ENCODE results near the gene ZNF587B. TPM values are rescaled to one million over a fixed set of nuclear protein-coding genes. Genes with fewer than 3 reads are reported as not detected.
"Not testable (repeated sequence)": the region's sequence is repeated elsewhere in the genome, so short reads cannot be mapped to it uniquely, and the experiment has no call there.

ZNF587B gene
- polyA plus RNA-seq, 4 donors: 2.7 to 21.8 (median 6.5) TPM

GRCh38 chr19:57862351-57862750 is 32.3 kb downstream of the ZNF587B start:
- H3K27me3 ChIP-seq (ENCODE audit: control insufficient read depth in 3 of 3, insufficient read depth in 3 of 3, low read length in 3 of 3); H3K4me3 ChIP-seq (ENCODE audit: low read depth in 1 of 3, low read length in 3 of 3); H3K4me1 ChIP-seq (ENCODE audit: control insufficient read depth in 3 of 3, insufficient read depth in 2 of 3, low read depth in 1 of 3, low read length in 2 of 3); H3K27ac ChIP-seq (ENCODE audit: low read depth in 1 of 3, low read length in 2 of 3); FAIRE-seq; DNase-seq: not testable (repeated sequence)
- Histone ChIP-seq H3K36me3 (ENCODE audit: control insufficient read depth in 3 of 3, insufficient read depth in 2 of 3, low read depth in 1 of 3, low read length in 3 of 3) (peaks cover 21 to 69% (median 42%) of the 10 kb centered on the region in 3 donors), H3K9me3 (ENCODE audit: control insufficient read depth in 2 of 2, insufficient read depth in 1 of 2, low read depth in 1 of 2, low read length in 1 of 2) (peaks cover 0 to 44% of the 10 kb centered on the region in 2 donors)
- WGBS, 3 donors: 95 to 98% (median 96%) methylated on average over 3 of the region's 3 CpGs

GRCh38 chr19:57867868-57868492 is 37.9 kb downstream of the ZNF587B start:
- H3K27me3 ChIP-seq (ENCODE audit: control insufficient read depth in 3 of 3, insufficient read depth in 3 of 3, low read length in 3 of 3): no peaks in the 10 kb centered on the region
- peaks cover 0 to 76% of the 10 kb centered on the region in 2 donors for H3K9me3 ChIP-seq (ENCODE audit: control insufficient read depth in 2 of 2, insufficient read depth in 1 of 2, low read depth in 1 of 2, low read length in 1 of 2)
- H3K4me3 ChIP-seq (ENCODE audit: low read depth in 1 of 3, low read length in 3 of 3): no peak overlapping the region
- no peak overlapping the region for H3K27ac ChIP-seq (ENCODE audit: low read depth in 1 of 3, low read length in 2 of 3)
- no peak for DNase-seq
- H3K36me3 ChIP-seq (ENCODE audit: control insufficient read depth in 3 of 3, insufficient read depth in 2 of 3, low read depth in 1 of 3, low read length in 3 of 3): peaks cover 16 to 59% (median 18%) of the 10 kb centered on the region in 3 donors
- WGBS, 3 donors: 96 to 100% (median 98%) methylated on average over 7 of the region's 7 CpGs
- FAIRE-seq: no peak
- no peaks in the 10 kb centered on the region for H3K4me1 ChIP-seq (ENCODE audit: control insufficient read depth in 3 of 3, insufficient read depth in 2 of 3, low read depth in 1 of 3, low read length in 2 of 3)

GRCh38 chr19:57869655-57870054 is 39.6 kb downstream of the ZNF587B start:
- not testable (repeated sequence) for DNase-seq; H3K4me3 ChIP-seq (ENCODE audit: low read depth in 1 of 3, low read length in 3 of 3); H3K27me3 ChIP-seq (ENCODE audit: control insufficient read depth in 3 of 3, insufficient read depth in 3 of 3, low read length in 3 of 3); H3K27ac ChIP-seq (ENCODE audit: low read depth in 1 of 3, low read length in 2 of 3); H3K4me1 ChIP-seq (ENCODE audit: control insufficient read depth in 3 of 3, insufficient read depth in 2 of 3, low read depth in 1 of 3, low read length in 2 of 3); FAIRE-seq
- Histone ChIP-seq H3K36me3 (ENCODE audit: control insufficient read depth in 3 of 3, insufficient read depth in 2 of 3, low read depth in 1 of 3, low read length in 3 of 3) (peaks cover 18 to 55% (median 23%) of the 10 kb centered on the region in 3 donors), H3K9me3 (ENCODE audit: control insufficient read depth in 2 of 2, insufficient read depth in 1 of 2, low read depth in 1 of 2, low read length in 1 of 2) (peaks cover 0 to 81% of the 10 kb centered on the region in 2 donors)
- WGBS, 3 donors: 89 to 98% (median 97%) methylated on average over 5 to 6 of the region's 6 CpGs

GRCh38 chr19:57870225-57870624 is 40.1 kb downstream of the ZNF587B start:
- WGBS, 3 donors: 87 to 94% (median 93%) methylated on average over 2 of the region's 2 CpGs
- no peak for FAIRE-seq
- H3K36me3 ChIP-seq (ENCODE audit: control insufficient read depth in 3 of 3, insufficient read depth in 2 of 3, low read depth in 1 of 3, low read length in 3 of 3): peaks cover 17 to 53% (median 22%) of the 10 kb centered on the region in 3 donors

GRCh38 chr19:57872450-57872849 is 42.4 kb downstream of the ZNF587B start:
- FAIRE-seq: no peak
- Histone ChIP-seq H3K9me3 (ENCODE audit: control insufficient read depth in 2 of 2, insufficient read depth in 1 of 2, low read depth in 1 of 2, low read length in 1 of 2) (peaks cover 0 to 87% of the 10 kb centered on the region in 2 donors), H3K27ac (ENCODE audit: low read depth in 1 of 3, low read length in 2 of 3) (no peak overlapping the region), H3K36me3 (ENCODE audit: control insufficient read depth in 3 of 3, insufficient read depth in 2 of 3, low read depth in 1 of 3, low read length in 3 of 3) (peaks cover 9 to 49% (median 20%) of the 10 kb centered on the region in 3 donors), H3K4me1 (ENCODE audit: control insufficient read depth in 3 of 3, insufficient read depth in 2 of 3, low read depth in 1 of 3, low read length in 2 of 3) (no peaks in the 10 kb centered on the region), H3K27me3 (ENCODE audit: control insufficient read depth in 3 of 3, insufficient read depth in 3 of 3, low read length in 3 of 3) (no peaks in the 10 kb centered on the region), H3K4me3 (ENCODE audit: low read depth in 1 of 3, low read length in 3 of 3) (no peak overlapping the region)
- no peak for DNase-seq

More at GRCh38 chr19:57870225-57870624, 40.1 kb downstream of the ZNF587B start:
- Histone ChIP-seq H3K27ac (ENCODE audit: low read depth in 1 of 3, low read length in 2 of 3) (no peak overlapping the region), H3K4me3 (ENCODE audit: low read depth in 1 of 3, low read length in 3 of 3) (no peak overlapping the region), H3K27me3 (ENCODE audit: control insufficient read depth in 3 of 3, insufficient read depth in 3 of 3, low read length in 3 of 3) (no peaks in the 10 kb centered on the region), H3K9me3 (ENCODE audit: control insufficient read depth in 2 of 2, insufficient read depth in 1 of 2, low read depth in 1 of 2, low read length in 1 of 2) (peaks cover 0 to 83% of the 10 kb centered on the region in 2 donors), H3K4me1 (ENCODE audit: control insufficient read depth in 3 of 3, insufficient read depth in 2 of 3, low read depth in 1 of 3, low read length in 2 of 3) (no peaks in the 10 kb centered on the region)
- no peak for DNase-seq

GRCh38 chr19:57873883-57874799 is 44.0 kb downstream of the ZNF587B start:
- Histone ChIP-seq H3K36me3 (ENCODE audit: control insufficient read depth in 3 of 3, insufficient read depth in 2 of 3, low read depth in 1 of 3, low read length in 3 of 3) (peaks cover 2 to 48% (median 15%) of the 10 kb centered on the region in 3 donors), H3K9me3 (ENCODE audit: control insufficient read depth in 2 of 2, insufficient read depth in 1 of 2, low read depth in 1 of 2, low read length in 1 of 2) (peaks cover 0 to 86% of the 10 kb centered on the region in 2 donors)
- not testable (repeated sequence) for H3K27me3 ChIP-seq (ENCODE audit: control insufficient read depth in 3 of 3, insufficient read depth in 3 of 3, low read length in 3 of 3); DNase-seq; FAIRE-seq; H3K4me1 ChIP-seq (ENCODE audit: control insufficient read depth in 3 of 3, insufficient read depth in 2 of 3, low read depth in 1 of 3, low read length in 2 of 3); H3K4me3 ChIP-seq (ENCODE audit: low read depth in 1 of 3, low read length in 3 of 3); H3K27ac ChIP-seq (ENCODE audit: low read depth in 1 of 3, low read length in 2 of 3)
- WGBS, 3 donors: 95 to 96% (median 95%) methylated on average over 8 of the region's 8 CpGs

- Histone ChIP-seq H3K4me3 (ENCODE audit: low read depth in 1 of 3, low read length in 3 of 3) (no peak overlapping the region), H3K27ac (ENCODE audit: low read depth in 1 of 3, low read length in 2 of 3) (no peak overlapping the region), H3K9me3 (ENCODE audit: control insufficient read depth in 2 of 2, insufficient read depth in 1 of 2, low read depth in 1 of 2, low read length in 1 of 2) (peaks cover 0 to 43% of the 10 kb centered on the region in 2 donors), H3K4me1 (ENCODE audit: control insufficient read depth in 3 of 3, insufficient read depth in 2 of 3, low read depth in 1 of 3, low read length in 2 of 3) (peaks cover 0 to 3% (median 0%) of the 10 kb centered on the region in 3 donors), H3K27me3 (ENCODE audit: control insufficient read depth in 3 of 3, insufficient read depth in 3 of 3, low read length in 3 of 3) (no peaks in the 10 kb centered on the region), H3K36me3 (ENCODE audit: control insufficient read depth in 3 of 3, insufficient read depth in 2 of 3, low read depth in 1 of 3, low read length in 3 of 3) (peaks cover 0 to 36% (median 8%) of the 10 kb centered on the region in 3 donors)
- 81 to 88% (median 85%) methylated on average over 3 of the region's 3 CpGs for WGBS, 3 donors
- no peak for FAIRE-seq
- no peak for DNase-seq
These were observed 55.9 kb downstream of the ZNF587B start for GRCh38 chr19:57886046-57886445.

GRCh38 chr19:57887195-57887941 is 57.3 kb downstream of the ZNF587B start:
- H3K27ac ChIP-seq (ENCODE audit: low read depth in 1 of 3, low read length in 2 of 3): peak overlapping the region in 2 of 3 donors; percentile 32 to 84
- H3K9me3 ChIP-seq (ENCODE audit: control insufficient read depth in 2 of 2, insufficient read depth in 1 of 2, low read depth in 1 of 2, low read length in 1 of 2): peaks cover 0 to 43% of the 10 kb centered on the region in 2 donors
- H3K36me3 ChIP-seq (ENCODE audit: control insufficient read depth in 3 of 3, insufficient read depth in 2 of 3, low read depth in 1 of 3, low read length in 3 of 3): peaks cover 0 to 36% (median 9%) of the 10 kb centered on the region in 3 donors
- peaks cover 0 to 3% (median 0%) of the 10 kb centered on the region in 3 donors for H3K4me1 ChIP-seq (ENCODE audit: control insufficient read depth in 3 of 3, insufficient read depth in 2 of 3, low read depth in 1 of 3, low read length in 2 of 3)
- no peaks in the 10 kb centered on the region for H3K27me3 ChIP-seq (ENCODE audit: control insufficient read depth in 3 of 3, insufficient read depth in 3 of 3, low read length in 3 of 3)
- FAIRE-seq (no peak), DNase-seq (peak; percentile 70 to 78)
- peak overlapping the region in 2 of 3 donors; percentile 89 to 92 for H3K4me3 ChIP-seq (ENCODE audit: low read depth in 1 of 3, low read length in 3 of 3)
- 13 to 30% (median 21%) methylated on average over 6 of the region's 6 CpGs for WGBS, 3 donors

Data from small intestine (tissue), 7 donors.